GM15510 (cell line): Measurements from ENCODE around the gene PTPN1.

Source experiments
- POLR2A ChIP-seq: IDR thresholded peaks from 3 replicates; pipeline ENCODE4 v1.6.1; 2011; ENCODE audit warnings: borderline replicate concordance; ENCODE audit not compliant: insufficient read length; ENCODE audit errors: extremely low read depth

The PTPN1 gene

GRCh38 chr20:50472693-50473664 lies 37.2 kb upstream of the PTPN1 start:
- no peak for TF ChIP-seq POLR2A

DNA sequence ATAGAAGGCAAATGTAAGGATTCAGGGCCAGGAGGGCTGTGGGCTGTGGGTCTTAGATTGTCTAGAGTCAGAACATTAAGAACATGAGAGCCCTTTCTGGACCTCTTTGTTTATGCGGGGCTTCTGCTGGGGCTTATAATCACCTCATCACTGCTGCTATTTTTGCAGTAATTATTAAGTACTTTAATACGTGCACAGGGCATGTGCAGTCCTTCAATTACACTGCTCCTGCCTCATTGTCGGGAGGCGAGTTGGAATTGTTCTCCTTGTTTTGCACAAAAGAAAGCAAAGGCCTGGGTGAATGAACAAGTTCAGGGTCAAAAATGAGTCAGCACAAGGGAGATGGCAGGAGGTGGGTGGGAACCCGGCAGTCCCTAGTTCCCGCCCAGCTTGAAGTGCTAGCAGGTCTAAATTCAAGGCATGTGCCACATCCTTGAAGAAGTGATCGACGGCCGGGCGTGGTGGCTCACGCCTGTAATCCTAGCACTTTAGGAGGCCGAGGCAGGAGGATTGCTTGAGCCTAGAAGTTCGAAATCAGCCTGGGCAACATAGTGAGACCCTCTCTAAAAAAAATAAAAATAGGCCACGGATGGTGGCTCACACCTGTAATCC lies 34.4 kb upstream of the PTPN1 start:
- TF ChIP-seq POLR2A, result no peak

DNA sequence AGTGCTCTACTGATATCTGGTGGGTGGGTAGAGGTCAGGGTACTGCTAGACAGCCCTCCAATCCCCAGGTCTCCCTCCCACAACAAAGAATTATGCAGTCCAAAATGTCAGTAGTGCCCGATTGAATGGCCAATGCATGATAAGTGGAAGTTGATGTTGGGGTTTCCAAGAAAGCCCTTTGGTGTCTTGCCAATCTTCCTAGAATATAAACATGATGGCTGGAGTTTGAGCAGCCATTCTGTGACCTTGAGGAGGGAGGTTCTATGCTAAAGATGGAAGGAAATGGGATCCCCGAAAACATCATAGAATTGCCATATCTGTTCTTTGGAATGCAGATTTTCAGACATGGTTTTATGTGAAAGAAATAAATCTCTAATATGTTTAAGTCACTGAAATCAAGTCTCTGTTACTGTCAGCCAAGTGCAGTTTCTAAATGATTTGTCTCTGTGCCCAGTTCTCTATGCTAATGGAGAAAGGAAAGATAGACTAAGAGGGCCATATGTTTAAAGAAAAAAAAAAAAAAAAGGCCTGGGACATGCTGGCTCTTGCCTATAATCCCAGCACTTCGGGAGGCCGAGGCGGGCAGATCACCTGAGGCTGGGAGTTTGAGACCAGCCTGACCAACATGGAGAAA lies 32.8 kb upstream of the PTPN1 start:
- TF ChIP-seq POLR2A, result no peak

DNA sequence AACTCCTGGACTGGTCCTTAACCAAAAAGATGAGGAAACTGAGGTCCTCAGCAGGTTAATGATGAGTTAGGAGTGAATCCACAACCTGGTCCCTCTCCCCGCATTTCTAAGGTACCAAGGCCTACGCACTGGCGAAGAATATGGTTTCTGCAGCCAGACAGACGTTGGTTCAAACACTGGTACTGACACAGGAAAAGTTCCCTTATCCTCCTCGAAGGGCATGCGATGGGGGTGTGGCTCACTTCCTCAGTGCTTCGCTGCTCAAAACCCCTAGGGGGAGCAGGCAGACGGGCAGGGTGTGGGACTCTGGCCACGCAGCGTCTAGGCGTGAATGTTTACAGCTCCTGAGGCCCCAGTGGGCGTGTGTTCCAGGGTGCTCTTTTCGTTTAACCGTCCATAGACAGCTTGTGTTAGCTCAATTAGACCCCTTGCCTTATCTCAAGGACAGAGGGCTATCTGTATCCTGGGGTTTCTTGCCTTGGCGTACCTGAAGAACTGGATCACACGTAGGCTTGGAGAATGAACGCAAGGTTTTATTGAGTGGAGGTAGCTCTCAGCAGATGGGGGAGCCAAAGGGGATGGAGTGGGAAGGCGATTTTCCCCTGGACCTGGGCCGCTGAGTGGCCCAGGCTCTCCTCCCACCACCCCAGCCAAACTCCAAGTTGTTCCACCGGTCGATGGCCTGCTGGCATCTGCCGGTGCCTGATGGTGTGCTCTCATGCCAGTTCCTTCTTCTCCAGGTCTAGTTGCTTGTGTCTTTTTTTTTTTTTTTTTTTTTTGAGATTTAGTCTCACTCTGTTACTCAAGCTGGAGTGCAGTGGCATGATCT lies 31.8 kb upstream of the PTPN1 start:
- no peak for TF ChIP-seq POLR2A

DNA sequence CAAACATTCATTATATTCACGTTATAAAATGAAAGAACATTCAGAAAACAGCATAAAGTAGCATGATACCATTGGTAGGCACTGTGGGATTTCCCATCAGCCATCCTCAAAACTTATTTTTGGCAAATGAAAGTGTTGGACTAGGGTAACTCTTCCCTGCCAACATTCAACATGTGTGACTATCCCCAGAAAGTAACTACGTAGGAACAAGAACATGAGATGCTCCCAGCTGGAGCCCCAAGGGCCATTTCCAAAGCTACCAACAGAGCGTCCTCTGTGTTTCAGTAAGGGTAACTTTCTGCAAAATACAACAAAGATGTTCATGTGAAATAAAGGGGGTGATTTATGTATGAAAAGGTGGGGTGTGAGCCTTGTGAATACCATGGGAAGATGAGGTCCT lies 28.4 kb upstream of the PTPN1 start:
- no peak for TF ChIP-seq POLR2A

DNA sequence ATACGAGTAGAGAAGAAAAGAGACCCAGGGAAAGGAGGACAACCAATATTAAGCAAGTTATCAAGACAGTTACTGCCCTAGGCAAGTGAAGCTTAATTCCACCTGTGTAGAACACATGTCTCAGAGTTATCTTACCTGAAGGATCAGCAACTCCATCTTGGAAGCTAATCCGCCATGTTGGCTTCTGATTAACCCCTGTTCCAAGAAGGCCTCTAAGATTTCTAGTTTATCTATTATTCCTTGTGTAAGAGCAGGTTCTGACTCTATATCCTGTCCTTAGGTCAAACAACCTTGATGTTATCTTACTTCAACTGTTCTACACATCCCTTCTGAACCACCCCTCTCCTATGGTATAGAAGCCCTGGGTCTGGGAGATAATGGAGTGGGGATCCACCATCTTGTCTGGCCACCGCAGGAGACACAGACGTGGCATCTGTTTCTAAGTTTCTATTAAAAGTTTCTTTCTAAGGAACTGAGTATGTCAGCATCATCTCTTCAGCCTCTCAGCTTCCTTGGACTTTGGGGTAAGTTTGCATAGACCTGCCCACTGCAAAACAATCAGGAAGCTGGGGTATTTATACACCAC lies 27.7 kb upstream of the PTPN1 start:
- no peak for TF ChIP-seq POLR2A

GRCh38 chr20:50484271-50484976 lies 25.8 kb upstream of the PTPN1 start:
- no peak for TF ChIP-seq POLR2A

- TF ChIP-seq POLR2A, result no peak
These were observed 22.8 kb upstream of the PTPN1 start for GRCh38 chr20:50487397-50487796.

- no peak for TF ChIP-seq POLR2A
These were observed 21.9 kb upstream of the PTPN1 start for GRCh38 chr20:50488236-50488806.

DNA sequence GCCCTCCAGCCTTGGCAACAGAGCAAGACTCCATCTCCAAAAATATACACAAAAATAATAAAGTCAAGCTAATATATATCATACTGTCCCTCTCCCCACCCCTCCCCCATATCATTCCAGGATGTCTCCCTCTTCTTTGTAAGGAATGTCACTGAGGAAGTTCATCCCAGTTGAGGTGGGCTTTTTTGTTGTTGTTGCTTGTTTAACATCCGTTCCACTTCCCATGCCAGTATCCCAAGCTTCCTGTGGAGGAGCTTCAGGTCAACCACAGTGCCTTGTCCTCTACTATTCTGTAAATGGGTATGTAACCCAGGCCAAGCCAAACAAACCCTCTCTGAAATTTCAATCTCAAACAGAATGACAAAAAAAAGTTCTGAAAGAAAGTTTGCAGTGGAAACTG lies 19.0 kb upstream of the PTPN1 start:
- TF ChIP-seq POLR2A, result no peak

GRCh38 chr20:50491926-50492634 lies 18.1 kb upstream of the PTPN1 start:
- TF ChIP-seq POLR2A, result no peak

GRCh38 chr20:50493881-50494253 lies 16.3 kb upstream of the PTPN1 start:
- no peak for TF ChIP-seq POLR2A

- no peak for TF ChIP-seq POLR2A
These were observed 15.8 kb upstream of the PTPN1 start for GRCh38 chr20:50494428-50494827.

- TF ChIP-seq POLR2A, result no peak
These were observed 13.3 kb upstream of the PTPN1 start for GRCh38 chr20:50496773-50497385.
